Neuron (in vitro differentiated cells): ENCODE measurements around the gene ELK3.

Experiments used
- H2AFZ ChIP-seq: one replicate; pipeline ENCODE4 v1.6.1; 2013; ENCODE audit warnings: low read depth, mild to moderate bottlenecking, inconsistent platforms, low read length, moderate library complexity
- H3K27me3 ChIP-seq: one replicate; pipeline ENCODE4 v1.6.1; 2013; ENCODE audit warnings: low read length; ENCODE audit not compliant: insufficient read depth
- H3K36me3 ChIP-seq: one replicate; pipeline ENCODE4 v1.6.1; 2013; ENCODE audit warnings: low read length; ENCODE audit not compliant: insufficient read depth
- H3K4me1 ChIP-seq: one replicate; pipeline ENCODE4 v1.6.1; 2013; ENCODE audit warnings: low read length; ENCODE audit not compliant: insufficient read depth
- H3K4me3 ChIP-seq: 2 replicates; pipeline ENCODE4 v1.5.1; 2013; ENCODE audit warnings: mild to moderate bottlenecking, low read length, moderate library complexity
- H3K9me3 ChIP-seq: one replicate; pipeline ENCODE4 v1.6.1; 2013; ENCODE audit warnings: low read length

ELK3 gene

DNA sequence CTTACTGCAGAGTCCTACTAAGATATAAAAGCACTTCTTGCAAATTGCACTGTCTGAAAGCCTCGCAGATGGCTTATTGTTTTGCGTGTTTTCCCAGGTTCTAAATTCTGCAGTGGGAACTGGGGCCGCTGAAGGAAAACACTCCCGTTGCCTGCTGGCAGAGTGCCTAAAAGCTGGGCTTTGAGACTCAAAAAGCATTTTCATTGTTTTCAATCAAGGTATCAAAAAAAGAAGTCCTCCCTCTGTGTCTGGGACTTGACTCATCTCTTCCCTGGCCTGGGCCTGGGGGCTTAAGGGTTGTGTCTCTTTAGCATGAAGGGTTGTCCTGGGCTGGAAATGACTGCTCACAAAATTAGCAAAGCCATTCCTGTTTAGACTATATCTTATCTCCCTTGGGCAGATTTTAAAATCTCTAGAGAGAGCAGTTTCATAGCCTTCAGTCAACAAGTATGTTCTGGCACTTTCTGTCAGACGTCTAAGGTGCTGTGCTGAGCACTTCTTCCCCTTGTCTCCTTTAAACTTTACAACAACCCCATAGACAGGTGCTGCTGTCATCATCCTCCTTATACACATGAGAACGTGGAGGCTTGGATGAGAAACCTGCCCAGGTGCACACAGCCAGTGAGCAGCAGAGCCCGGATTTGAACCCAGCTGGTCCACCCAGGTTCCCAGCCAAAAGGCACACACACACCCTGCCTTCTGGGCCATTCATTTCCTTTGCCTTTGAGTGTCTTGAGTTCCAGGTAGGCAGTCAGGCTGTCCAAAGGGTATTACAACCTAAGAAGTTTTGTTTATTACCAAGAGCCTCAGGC lies 31.1 kb downstream of the ELK3 start:
- Histone ChIP-seq H3K27me3 (no peaks in the 10 kb centered on the region), H3K4me1 (no peaks in the 10 kb centered on the region), H2AFZ (no peak overlapping the region), H3K4me3 (no peak overlapping the region), H3K9me3 (peaks cover 2% of the 10 kb centered on the region), H3K36me3 (no peaks in the 10 kb centered on the region)

GRCh38 chr12:96225994-96226399 lies 31.8 kb downstream of the ELK3 start:
- Histone ChIP-seq H2AFZ (no peak overlapping the region), H3K9me3 (peaks cover 2% of the 10 kb centered on the region), H3K4me3 (no peak overlapping the region), H3K27me3 (no peaks in the 10 kb centered on the region), H3K4me1 (no peaks in the 10 kb centered on the region), H3K36me3 (no peaks in the 10 kb centered on the region)

GRCh38 chr12:96226401-96226800 lies 32.2 kb downstream of the ELK3 start:
- no peaks in the 10 kb centered on the region for H3K27me3 ChIP-seq
- no peaks in the 10 kb centered on the region for H3K4me1 ChIP-seq
- no peak overlapping the region for H3K4me3 ChIP-seq
- no peaks in the 10 kb centered on the region for H3K36me3 ChIP-seq
- peaks cover 2% of the 10 kb centered on the region for H3K9me3 ChIP-seq
- no peak overlapping the region for H2AFZ ChIP-seq

DNA sequence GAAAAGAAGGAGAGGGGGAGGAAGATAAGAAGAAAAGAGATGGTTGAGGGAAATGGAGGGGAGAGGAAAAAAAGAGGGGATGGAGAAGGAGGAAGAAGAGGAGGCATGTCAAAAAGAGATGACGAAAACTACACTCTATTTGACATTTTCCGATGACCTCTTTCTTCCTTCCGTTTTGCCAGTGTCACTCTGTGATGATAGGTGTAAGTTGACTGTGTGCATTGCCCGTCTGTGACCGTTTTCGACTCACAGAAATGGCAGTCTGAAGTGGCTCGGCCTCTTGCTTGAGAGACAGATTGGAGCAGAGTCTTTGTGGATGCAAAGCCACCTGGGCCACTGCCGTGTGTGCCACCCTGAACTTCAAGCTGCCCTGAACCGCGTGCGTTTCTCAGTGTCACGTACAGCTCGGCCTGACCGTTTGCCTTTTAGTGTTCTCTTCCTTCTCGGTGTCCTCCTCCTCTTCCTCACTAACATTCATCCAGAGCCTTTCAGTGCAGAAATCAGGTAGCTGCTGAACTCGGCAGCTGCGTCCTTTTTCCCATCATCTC lies 32.7 kb downstream of the ELK3 start:
- Histone ChIP-seq H3K4me3 (no peak overlapping the region), H3K36me3 (no peaks in the 10 kb centered on the region), H3K4me1 (no peaks in the 10 kb centered on the region), H2AFZ (no peak overlapping the region), H3K27me3 (no peaks in the 10 kb centered on the region), H3K9me3 (peaks cover 2% of the 10 kb centered on the region)

DNA sequence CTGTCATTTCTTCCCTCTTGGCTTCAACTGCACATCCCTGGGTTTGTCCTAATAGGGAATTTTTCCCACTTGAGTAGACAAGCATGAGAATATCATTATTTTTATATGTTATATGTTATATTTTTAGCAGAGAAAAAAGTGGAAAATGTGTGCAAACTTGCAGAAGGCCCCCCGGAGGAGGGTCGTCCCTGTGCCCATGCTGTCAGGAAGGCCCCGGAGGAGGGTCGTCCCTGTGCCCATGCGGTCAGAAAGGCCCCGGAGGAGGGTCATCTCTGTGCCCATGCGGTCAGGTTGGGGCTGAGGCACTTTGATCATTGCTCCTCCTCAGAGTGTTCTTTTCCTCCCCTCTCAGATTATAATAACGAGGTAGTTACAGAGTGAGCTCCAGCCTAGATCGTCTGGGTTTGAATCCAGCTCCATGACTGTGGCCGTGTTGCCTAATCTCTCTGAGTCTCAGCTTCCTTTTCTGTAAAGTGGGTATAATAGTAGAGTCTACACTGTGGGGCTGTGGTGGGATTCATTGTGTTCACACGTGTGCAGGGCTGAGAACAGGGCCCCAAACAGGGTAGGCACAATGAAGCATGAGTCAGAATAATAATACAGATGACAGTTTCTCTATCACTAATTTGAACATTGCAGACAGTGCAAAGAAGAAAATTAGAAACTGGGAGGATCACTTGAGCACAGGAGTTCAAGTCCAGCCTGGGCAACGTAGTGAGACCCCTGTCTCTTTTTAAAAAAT lies 33.4 kb downstream of the ELK3 start:
- H3K4me3 ChIP-seq = no peak overlapping the region
- H3K9me3 ChIP-seq = peaks cover 2% of the 10 kb centered on the region
- H2AFZ ChIP-seq = no peak overlapping the region
- H3K4me1 ChIP-seq = no peaks in the 10 kb centered on the region
- H3K36me3 ChIP-seq = no peaks in the 10 kb centered on the region
- H3K27me3 ChIP-seq = no peaks in the 10 kb centered on the region

- no peaks in the 10 kb centered on the region for H3K27me3 ChIP-seq
- no peak overlapping the region for H3K4me3 ChIP-seq
- H3K9me3 ChIP-seq = no peaks in the 10 kb centered on the region
- H2AFZ ChIP-seq = no peak overlapping the region
- no peaks in the 10 kb centered on the region for H3K4me1 ChIP-seq
- H3K36me3 ChIP-seq = no peaks in the 10 kb centered on the region
Measured at GRCh38 chr12:96228566-96229248, 34.5 kb downstream of the ELK3 start.

GRCh38 chr12:96230646-96231045 lies 36.5 kb downstream of the ELK3 start:
- Histone ChIP-seq H2AFZ (no peak overlapping the region), H3K27me3 (no peaks in the 10 kb centered on the region), H3K9me3 (no peaks in the 10 kb centered on the region), H3K4me3 (no peak overlapping the region), H3K4me1 (no peaks in the 10 kb centered on the region), H3K36me3 (no peaks in the 10 kb centered on the region)

DNA sequence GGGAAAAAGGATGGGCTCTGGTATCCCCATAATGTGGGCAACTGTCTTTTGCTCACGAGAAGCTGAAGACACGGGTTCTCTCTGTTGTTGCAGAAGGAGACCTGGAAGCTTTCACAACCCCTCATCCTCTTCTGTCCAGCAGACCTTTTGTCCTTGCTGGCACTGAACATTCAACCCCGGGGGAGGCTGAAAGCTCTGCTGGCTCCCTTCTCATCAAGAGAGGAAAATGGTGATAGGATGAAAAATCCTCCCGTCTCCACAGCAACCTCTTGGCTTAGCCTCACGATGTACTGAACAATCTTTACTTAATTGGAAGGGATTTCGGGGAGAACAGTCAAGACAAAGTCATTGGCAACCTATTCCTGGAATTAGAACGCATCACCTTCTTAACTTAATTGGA lies 39.0 kb downstream of the ELK3 start:
- no peaks in the 10 kb centered on the region for H3K9me3 ChIP-seq
- no peaks in the 10 kb centered on the region for H3K36me3 ChIP-seq
- H3K27me3 ChIP-seq = no peaks in the 10 kb centered on the region
- no peaks in the 10 kb centered on the region for H3K4me1 ChIP-seq
- H2AFZ ChIP-seq = no peak overlapping the region
- no peak overlapping the region for H3K4me3 ChIP-seq

- H2AFZ ChIP-seq = no peak overlapping the region
- no peaks in the 10 kb centered on the region for H3K9me3 ChIP-seq
- no peak overlapping the region for H3K4me3 ChIP-seq
- no peaks in the 10 kb centered on the region for H3K36me3 ChIP-seq
- no peaks in the 10 kb centered on the region for H3K27me3 ChIP-seq
- no peaks in the 10 kb centered on the region for H3K4me1 ChIP-seq
Measured at GRCh38 chr12:96233939-96234461, 39.8 kb downstream of the ELK3 start.

GRCh38 chr12:96234591-96235483 lies 40.7 kb downstream of the ELK3 start:
- Histone ChIP-seq H3K4me1 (peaks cover 5% of the 10 kb centered on the region), H2AFZ (no peak overlapping the region), H3K9me3 (no peaks in the 10 kb centered on the region), H3K4me3 (no peak overlapping the region), H3K27me3 (no peaks in the 10 kb centered on the region), H3K36me3 (no peaks in the 10 kb centered on the region)

- Histone ChIP-seq H3K4me3 (no peak overlapping the region), H2AFZ (no peak overlapping the region), H3K4me1 (peaks cover 11% of the 10 kb centered on the region), H3K9me3 (no peaks in the 10 kb centered on the region), H3K36me3 (no peaks in the 10 kb centered on the region), H3K27me3 (no peaks in the 10 kb centered on the region)
Measured at GRCh38 chr12:96235484-96235826, 41.3 kb downstream of the ELK3 start.

GRCh38 chr12:96236221-96236822 lies 42.1 kb downstream of the ELK3 start:
- Histone ChIP-seq H3K4me3 (no peak overlapping the region), H3K27me3 (no peaks in the 10 kb centered on the region), H3K36me3 (no peaks in the 10 kb centered on the region), H2AFZ (no peak overlapping the region), H3K4me1 (peaks cover 16% of the 10 kb centered on the region), H3K9me3 (no peaks in the 10 kb centered on the region)
